Measurements from ENCODE around the gene CRB1. TPM values are rescaled to one million over a fixed set of nuclear protein-coding genes. Genes with fewer than 3 reads are reported as not detected.

CRB1 gene
- total and polyA plus RNA-seq, 9 of the 15 experiments (the other 6 are each of a cell fraction or from before 2014, with no cell fraction given) = 0.04 to 0.10 TPM; not detected in 7

- no peak for ATAC-seq
- H3K27ac ChIP-seq (ENCODE audit: extremely low read depth, low read depth, low read length) = no peak overlapping the region
- 4% methylated on average over 5 of the region's 5 CpGs for WGBS (ENCODE audit: insufficient coverage, low coverage, missing lambda C conversion rate)
- in situ Hi-C loops (cut with MboI) (no loop called here), intact Hi-C loops (cut with micrococcal nuclease) (loop anchor here (10.0 kb wide), 1 partner anchor 593 kb away; no protein-coding TSS in a partner anchor)
- ChIA-PET CTCF (ENCODE audit: low intra/inter-chr PET ratio) (no interaction called here), POLR2A (interaction anchor here (1.1 kb wide), 1 partner anchor 8 kb away, joined by 3 read pairs; no protein-coding TSS in a partner anchor)
- H3K27me3 ChIP-seq (ENCODE audit: control insufficient read depth in 2 of 2, insufficient read depth in 2 of 2, low read length in 2 of 2) = no peaks in the 10 kb centered on the region
- no peak overlapping the region for H3K9ac ChIP-seq (ENCODE audit: insufficient read depth in 1 of 2, low read depth in 2 of 2, low read length in 2 of 2)
- TF ChIP-seq CEBPB (tag; IDR thresholded peaks at IDR 0.05) (peak; percentile 65), DLX4 (CRISPR knock-in tag; IDR thresholded peaks at IDR 0.05) (no peak), CEBPG (CRISPR knock-in tag; IDR thresholded peaks at IDR 0.05) (no peak), CEBPG (tag; conservative IDR thresholded peaks at IDR 0.05 in 1 of 2, IDR thresholded peaks at IDR 0.05 in 1 of 2) (peak in 1 of 2 experiments; percentile 84; a peak in 2 of 4 replicates)
- H4K20me1 ChIP-seq (replicated peaks; ENCODE audit: control insufficient read depth, insufficient read depth, low read length) = no peaks in the 10 kb centered on the region
- no peaks in the 10 kb centered on the region for H3K79me2 ChIP-seq (ENCODE audit: control insufficient read depth, insufficient read depth, low read length)
- no peaks in the 10 kb centered on the region for H3K9me1 ChIP-seq (ENCODE audit: control insufficient read depth, insufficient read depth, low read length)
- no peaks in the 10 kb centered on the region for H3K9me3 ChIP-seq (replicated peaks; ENCODE audit: control insufficient read depth, insufficient read depth, low read depth, low read length)
- no peak for FAIRE-seq
- BruUV-seq (replicated peaks) = no TSS peak
- H3K4me3 ChIP-seq = no peak overlapping the region
- no peaks in the 10 kb centered on the region for H3K36me3 ChIP-seq (ENCODE audit: control insufficient read depth, insufficient read depth, low read length)
- DNase-seq (ENCODE audit: extremely low read depth in 1 of 4, low spot score in 3 of 4) = no peak
- H3K4me2 ChIP-seq (ENCODE audit: insufficient read depth, low read length) = no peak overlapping the region
- no peaks in the 10 kb centered on the region for H3K4me1 ChIP-seq (replicated peaks in 1 of 2; ENCODE audit: control insufficient read depth in 2 of 2, insufficient read depth in 2 of 2, low read length in 2 of 2)
- no peak overlapping the region for H2AFZ ChIP-seq (ENCODE audit: low read depth, low read length)
These were observed 63.5 kb downstream of the CRB1 start for GRCh38 chr1:197331565-197331964.

GRCh38 chr1:197333041-197333440 is 65.0 kb downstream of the CRB1 start:
- no peak overlapping the region for H3K4me3 ChIP-seq
- H3K27ac ChIP-seq (ENCODE audit: extremely low read depth, low read depth, low read length) = no peak overlapping the region
- no peak for FAIRE-seq
- ChIA-PET CTCF (ENCODE audit: low intra/inter-chr PET ratio) (no interaction called here), POLR2A (no interaction called here)
- in situ Hi-C loops (cut with MboI) (no loop called here), intact Hi-C loops (cut with micrococcal nuclease) (loop anchor here (10.0 kb wide), 1 partner anchor 592 kb away; no protein-coding TSS in a partner anchor)
- no peak overlapping the region for H2AFZ ChIP-seq (ENCODE audit: low read depth, low read length)
- H3K9me3 ChIP-seq (replicated peaks; ENCODE audit: control insufficient read depth, insufficient read depth, low read depth, low read length) = no peaks in the 10 kb centered on the region
- 0% methylated on average over 1 of the region's 1 CpG for WGBS (ENCODE audit: insufficient coverage, low coverage, missing lambda C conversion rate)
- H4K20me1 ChIP-seq (replicated peaks; ENCODE audit: control insufficient read depth, insufficient read depth, low read length) = no peaks in the 10 kb centered on the region
- H3K4me2 ChIP-seq (ENCODE audit: insufficient read depth, low read length) = no peak overlapping the region
- H3K36me3 ChIP-seq (ENCODE audit: control insufficient read depth, insufficient read depth, low read length) = no peaks in the 10 kb centered on the region
- H3K9me1 ChIP-seq (ENCODE audit: control insufficient read depth, insufficient read depth, low read length) = no peaks in the 10 kb centered on the region
- no peaks in the 10 kb centered on the region for H3K27me3 ChIP-seq (ENCODE audit: control insufficient read depth in 2 of 2, insufficient read depth in 2 of 2, low read length in 2 of 2)
- H3K79me2 ChIP-seq (ENCODE audit: control insufficient read depth, insufficient read depth, low read length) = no peaks in the 10 kb centered on the region
- no peak overlapping the region for H3K9ac ChIP-seq (ENCODE audit: insufficient read depth in 1 of 2, low read depth in 2 of 2, low read length in 2 of 2)
- no peak for DNase-seq (ENCODE audit: extremely low read depth in 1 of 4, low spot score in 3 of 4)
- ATAC-seq = no peak
- BruUV-seq (replicated peaks) = no TSS peak
- H3K4me1 ChIP-seq (replicated peaks in 1 of 2; ENCODE audit: control insufficient read depth in 2 of 2, insufficient read depth in 2 of 2, low read length in 2 of 2) = no peaks in the 10 kb centered on the region
- TF ChIP-seq STAT6 (CRISPR knock-in tag; IDR thresholded peaks at IDR 0.05) (no peak), LEF1 (IDR thresholded peaks at IDR 0.05) (no peak), SFPQ (IDR thresholded peaks at IDR 0.05; ENCODE audit: low read depth, low read length) (no peak), TCF7 (IDR thresholded peaks at IDR 0.05; ENCODE audit: borderline replicate concordance) (no peak), E2F5 (CRISPR knock-in tag; IDR thresholded peaks at IDR 0.05) (no peak), ATF1 (CRISPR knock-in tag; IDR thresholded peaks at IDR 0.05) (no peak), ATF1 (tag; IDR thresholded peaks at IDR 0.05) (no peak)
